T-helper 2 cell treated with Interferon-gamma antibody and Interleukin-4, amounts not matched to agents 5 μg/mL and 100 μg/mL, for 36 hours (primary cell): ENCODE data around the gene SINHCAF.
"Not testable (repeated sequence)": the region's sequence is repeated elsewhere in the genome, so short reads cannot be mapped to it uniquely, and the experiment has no call there.

Experiments
- DNase-seq: peaks from one replicate; pipeline ENCODE4 v3.0.0; 2021; ENCODE audit warnings: low spot score
- H3K27ac Mint-ChIP-seq: one replicate; pipeline ENCODE4 v1.8.0; 2021; ENCODE audit warnings: mild to moderate bottlenecking, mixed read lengths
- H3K27me3 Mint-ChIP-seq: one replicate; pipeline ENCODE4 v1.8.0; 2021; ENCODE audit warnings: low read depth, mixed read lengths
- H3K36me3 Mint-ChIP-seq: one replicate; pipeline ENCODE4 v1.8.0; 2021; ENCODE audit warnings: low read depth, mixed read lengths
- H3K4me1 Mint-ChIP-seq: one replicate; pipeline ENCODE4 v1.8.0; 2021; ENCODE audit warnings: low read depth, mixed read lengths
- H3K4me3 Mint-ChIP-seq: one replicate; pipeline ENCODE4 v1.8.0; 2022; ENCODE audit warnings: mild to moderate bottlenecking, moderate library complexity, mixed read lengths
- H3K9me3 Mint-ChIP-seq: one replicate; pipeline ENCODE4 v1.8.0; 2021; ENCODE audit warnings: mixed read lengths

The SINHCAF gene, protein sequence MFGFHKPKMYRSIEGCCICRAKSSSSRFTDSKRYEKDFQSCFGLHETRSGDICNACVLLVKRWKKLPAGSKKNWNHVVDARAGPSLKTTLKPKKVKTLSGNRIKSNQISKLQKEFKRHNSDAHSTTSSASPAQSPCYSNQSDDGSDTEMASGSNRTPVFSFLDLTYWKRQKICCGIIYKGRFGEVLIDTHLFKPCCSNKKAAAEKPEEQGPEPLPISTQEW

DNA sequence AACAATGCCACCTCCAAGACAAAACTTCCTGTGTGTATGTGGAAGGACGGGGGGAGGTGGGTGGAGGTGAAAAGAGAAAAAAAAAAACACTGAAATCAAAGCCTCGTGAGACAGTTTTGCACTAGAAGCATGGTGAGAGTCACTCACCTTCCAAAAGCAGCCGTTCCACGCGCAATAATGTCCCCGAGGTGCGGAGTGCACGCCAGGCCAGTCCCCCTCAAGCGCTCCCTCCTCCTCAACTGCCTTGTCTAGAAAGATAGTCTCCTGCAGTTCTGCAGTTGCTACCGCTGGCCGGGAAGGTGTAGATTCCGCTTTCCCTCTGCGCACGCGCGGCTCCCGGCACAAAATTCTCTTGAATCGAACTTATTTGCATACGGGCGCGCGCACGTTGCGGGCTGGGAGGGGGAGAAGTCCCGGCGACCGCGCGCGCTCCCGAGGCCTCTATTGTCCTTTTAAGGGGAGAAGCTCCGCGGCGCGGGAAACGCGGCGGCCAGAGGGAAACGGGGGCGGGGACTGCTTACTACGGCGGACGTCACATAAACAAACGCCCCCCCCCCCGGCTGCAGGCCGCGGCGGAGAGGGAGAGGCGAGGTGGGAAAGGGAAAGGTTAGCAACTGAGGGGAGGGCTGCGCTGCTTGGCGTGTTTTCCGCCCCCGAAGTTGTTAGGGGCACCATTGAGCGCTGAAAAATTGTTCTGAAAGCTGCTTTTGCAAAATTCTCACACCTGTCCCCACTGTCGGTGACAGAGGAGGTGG lies at the start of gene SINHCAF:
Gene SINHCAF, minus strand, starts transcription at position 274 of the 755 bp plus-strand sequence. CDS start 27,946 bp downstream, outside the sequence.
- Mint-ChIP-seq H3K9me3 (no peaks in the 10 kb centered on the region), H3K4me3 (peak within 1 kb of the TSS; percentile 94), H3K4me1 (peaks cover 25% of the 10 kb centered on the region), H3K27ac (peak within 1 kb of the TSS; percentile 96), H3K36me3 (peaks cover 6% of the 10 kb centered on the region), H3K27me3 (peaks cover 15% of the 10 kb centered on the region)
- peak; percentile 99 for DNase-seq

DNA sequence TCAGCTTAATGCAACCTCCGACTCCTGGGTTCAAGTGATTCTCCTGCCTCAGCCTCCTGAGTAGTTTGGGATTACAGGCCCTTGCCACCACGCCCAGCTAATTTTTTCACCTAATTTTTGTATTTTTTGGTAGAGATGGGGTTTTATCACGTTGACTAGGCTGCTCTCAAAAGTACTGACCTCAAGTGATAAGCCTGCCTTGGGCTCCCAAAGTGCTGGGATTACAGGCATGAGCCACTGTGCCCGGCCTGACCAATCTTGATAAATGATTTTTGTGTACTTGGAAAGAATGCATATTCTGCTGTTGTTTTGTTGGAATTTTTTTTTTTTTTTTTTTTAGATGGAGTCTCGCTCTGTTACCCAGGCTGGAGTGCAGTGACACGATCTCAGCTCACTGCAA lies 49.5 kb upstream of the SINHCAF start:
- H3K36me3 Mint-ChIP-seq, DNase-seq, H3K4me1 Mint-ChIP-seq, H3K4me3 Mint-ChIP-seq, H3K27me3 Mint-ChIP-seq, H3K9me3 Mint-ChIP-seq, H3K27ac Mint-ChIP-seq: not testable (repeated sequence)

DNA sequence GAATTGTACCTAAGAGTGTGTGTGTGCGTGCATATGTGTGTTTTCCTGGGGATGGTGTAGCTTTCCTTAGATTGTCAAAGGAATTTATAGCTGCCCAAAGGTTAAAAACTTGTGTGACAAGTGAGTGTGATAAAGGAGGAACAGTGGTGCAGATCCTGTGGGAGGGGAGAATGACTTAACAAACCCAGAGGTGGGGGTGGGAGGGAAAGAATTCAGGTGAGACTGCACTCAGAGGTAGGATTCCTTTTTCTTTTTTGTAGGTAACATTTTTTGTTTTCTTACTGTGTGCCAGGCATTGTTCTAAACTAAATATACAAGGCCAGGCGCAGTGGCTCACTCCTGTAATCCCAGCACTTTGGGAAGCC lies 45.3 kb upstream of the SINHCAF start:
- no peak overlapping the region for H3K27ac Mint-ChIP-seq
- no peaks in the 10 kb centered on the region for H3K4me1 Mint-ChIP-seq
- H3K27me3 Mint-ChIP-seq = peaks cover 2% of the 10 kb centered on the region
- H3K9me3 Mint-ChIP-seq = no peaks in the 10 kb centered on the region
- DNase-seq = no peak
- H3K4me3 Mint-ChIP-seq = no peak overlapping the region
- H3K36me3 Mint-ChIP-seq = no peaks in the 10 kb centered on the region

DNA sequence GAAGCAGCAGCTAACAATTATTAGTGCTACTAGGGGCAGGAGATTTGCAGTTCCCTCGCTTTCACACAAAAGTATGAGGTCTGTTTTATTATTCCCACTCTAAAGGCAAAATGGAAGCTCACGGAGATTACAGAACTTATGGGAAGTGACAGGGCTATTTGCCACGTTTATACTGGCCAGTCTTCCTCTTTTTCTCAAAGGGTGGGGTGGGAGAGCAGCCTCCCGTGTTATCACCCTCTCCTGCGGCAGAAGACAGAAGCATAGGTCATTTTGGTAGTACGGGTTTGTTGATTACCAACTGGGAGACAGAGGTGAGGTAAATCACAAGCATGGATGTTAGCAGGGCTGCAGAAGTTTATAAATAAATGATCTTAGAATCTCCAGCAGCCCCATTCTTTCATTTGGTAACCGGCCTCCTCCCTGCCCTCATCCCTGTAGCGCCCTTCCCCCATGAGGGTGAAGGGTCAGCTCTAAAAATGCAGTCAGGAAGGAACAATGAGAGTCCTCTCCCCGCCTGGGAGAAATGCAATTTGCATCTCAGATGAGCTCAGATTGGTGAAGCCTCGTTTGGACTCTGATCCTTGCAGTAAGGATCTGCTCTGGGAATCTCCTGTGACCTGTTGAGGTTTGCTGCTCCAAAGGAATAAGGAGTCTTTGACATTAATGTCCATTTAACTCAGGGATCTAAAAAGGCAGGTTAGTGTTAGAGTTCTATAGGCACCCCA lies 44.7 kb upstream of the SINHCAF start:
- H3K27me3 Mint-ChIP-seq = peaks cover 2% of the 10 kb centered on the region
- DNase-seq = no peak
- no peak overlapping the region for H3K4me3 Mint-ChIP-seq
- H3K27ac Mint-ChIP-seq = no peak overlapping the region
- H3K4me1 Mint-ChIP-seq = no peaks in the 10 kb centered on the region
- H3K36me3 Mint-ChIP-seq = no peaks in the 10 kb centered on the region
- no peaks in the 10 kb centered on the region for H3K9me3 Mint-ChIP-seq

DNA sequence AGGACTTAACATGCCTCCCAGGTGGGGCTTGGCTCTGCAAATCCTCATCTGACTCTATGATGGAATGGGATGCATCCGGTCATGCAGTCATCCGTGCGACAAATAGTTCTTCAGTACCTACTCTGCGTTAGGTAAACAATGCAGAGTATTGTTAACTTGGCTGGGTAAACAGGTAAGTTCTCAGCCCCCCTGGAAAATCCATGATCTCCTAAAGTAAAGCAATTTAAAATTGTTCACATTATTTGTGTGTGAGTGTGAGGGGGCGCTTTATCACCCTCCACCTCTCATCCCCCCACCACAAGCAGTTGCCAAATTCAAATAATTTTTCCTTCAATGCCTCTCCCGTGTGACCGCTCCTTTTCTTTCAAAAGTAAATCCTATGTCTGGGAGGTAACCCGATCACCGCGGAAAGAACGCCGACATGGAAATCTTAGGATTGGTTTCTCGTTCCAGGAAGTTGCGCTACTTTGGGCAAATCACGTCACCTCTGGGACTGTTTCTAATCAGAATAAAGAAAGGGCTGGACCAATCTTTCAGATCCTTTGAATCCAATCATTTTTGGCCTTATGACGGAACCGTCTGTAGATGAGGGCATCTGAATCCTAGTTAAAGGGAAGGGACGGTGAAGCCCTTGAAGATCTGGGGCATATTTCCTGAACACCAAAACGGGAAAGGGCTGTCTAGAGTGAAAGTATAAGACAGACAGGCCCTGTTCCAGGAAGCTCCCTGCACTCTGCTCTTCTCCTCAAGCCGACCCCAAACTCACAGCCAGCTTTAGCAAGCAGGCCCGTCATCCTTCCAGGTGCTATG lies 44.0 kb upstream of the SINHCAF start:
- Mint-ChIP-seq H3K4me1 (no peaks in the 10 kb centered on the region), H3K9me3 (no peaks in the 10 kb centered on the region), H3K4me3 (no peak overlapping the region), H3K36me3 (no peaks in the 10 kb centered on the region), H3K27ac (no peak overlapping the region), H3K27me3 (peaks cover 2% of the 10 kb centered on the region)
- no peak for DNase-seq

DNA sequence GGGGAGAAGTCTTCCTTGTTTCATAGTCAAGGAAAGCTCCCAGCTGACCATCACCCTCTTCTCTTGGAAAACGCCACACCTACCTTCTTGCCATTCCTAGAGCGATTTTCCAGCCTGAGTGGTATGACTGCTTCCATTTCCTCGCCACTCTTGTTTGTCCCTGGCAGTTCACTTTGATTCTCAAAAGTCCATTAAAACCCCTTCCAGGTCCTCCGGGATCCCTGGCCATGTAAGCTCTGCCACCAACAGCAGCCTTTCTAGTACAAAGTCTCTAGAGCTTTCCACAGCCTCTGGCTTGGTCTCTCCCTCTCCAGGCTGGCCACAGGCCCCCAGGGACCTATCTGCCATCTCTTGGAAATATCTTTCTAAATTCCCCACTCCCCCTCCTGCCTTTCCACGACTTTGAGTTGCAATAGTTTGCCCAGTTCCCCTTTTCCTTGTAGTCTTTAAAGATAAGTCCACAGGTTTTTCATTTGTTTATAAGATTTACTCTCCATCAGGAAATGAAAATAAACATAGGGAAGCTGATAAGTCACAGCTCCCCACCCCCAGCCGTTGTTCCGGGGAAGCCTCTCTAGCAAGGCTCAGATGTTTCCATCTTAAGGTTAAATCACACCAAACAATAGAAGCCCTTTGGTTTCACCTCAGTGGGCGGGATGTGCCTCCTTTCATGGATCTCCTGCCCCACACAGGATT lies 42.9 kb upstream of the SINHCAF start:
- peaks cover 2% of the 10 kb centered on the region for H3K27me3 Mint-ChIP-seq
- DNase-seq = no peak
- H3K27ac Mint-ChIP-seq = no peak overlapping the region
- H3K4me1 Mint-ChIP-seq = no peaks in the 10 kb centered on the region
- no peaks in the 10 kb centered on the region for H3K36me3 Mint-ChIP-seq
- no peak overlapping the region for H3K4me3 Mint-ChIP-seq
- H3K9me3 Mint-ChIP-seq = no peaks in the 10 kb centered on the region

DNA sequence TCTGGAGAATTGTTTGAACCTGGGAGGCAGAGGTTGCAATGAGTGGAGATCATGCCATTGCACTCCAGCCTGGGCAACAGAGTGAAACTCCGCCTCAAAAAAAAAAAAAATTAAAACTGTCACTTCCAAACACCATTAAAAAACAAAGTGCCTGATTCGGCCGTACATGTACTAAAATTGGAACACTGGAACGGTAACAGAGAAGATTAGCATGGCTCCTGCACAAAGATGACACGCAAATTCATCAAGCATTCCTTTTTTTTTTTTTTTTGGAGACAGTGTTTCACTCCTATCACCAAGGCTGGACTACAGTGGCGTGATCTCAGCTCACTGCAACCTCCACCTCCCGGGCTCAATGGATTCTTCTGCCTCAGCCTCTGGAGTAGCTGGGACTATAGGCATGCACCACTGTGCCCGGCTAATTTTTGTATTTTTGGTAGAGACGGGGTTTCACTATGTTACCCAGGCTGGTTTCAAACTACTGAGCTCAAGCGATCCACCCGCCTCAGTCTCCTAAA lies 40.2 kb upstream of the SINHCAF start:
- peaks cover 2% of the 10 kb centered on the region for H3K27me3 Mint-ChIP-seq
- no peak overlapping the region for H3K4me3 Mint-ChIP-seq
- H3K4me1 Mint-ChIP-seq = peaks cover 21% of the 10 kb centered on the region
- no peak overlapping the region for H3K27ac Mint-ChIP-seq
- no peaks in the 10 kb centered on the region for H3K36me3 Mint-ChIP-seq
- no peak for DNase-seq
- H3K9me3 Mint-ChIP-seq = no peaks in the 10 kb centered on the region

DNA sequence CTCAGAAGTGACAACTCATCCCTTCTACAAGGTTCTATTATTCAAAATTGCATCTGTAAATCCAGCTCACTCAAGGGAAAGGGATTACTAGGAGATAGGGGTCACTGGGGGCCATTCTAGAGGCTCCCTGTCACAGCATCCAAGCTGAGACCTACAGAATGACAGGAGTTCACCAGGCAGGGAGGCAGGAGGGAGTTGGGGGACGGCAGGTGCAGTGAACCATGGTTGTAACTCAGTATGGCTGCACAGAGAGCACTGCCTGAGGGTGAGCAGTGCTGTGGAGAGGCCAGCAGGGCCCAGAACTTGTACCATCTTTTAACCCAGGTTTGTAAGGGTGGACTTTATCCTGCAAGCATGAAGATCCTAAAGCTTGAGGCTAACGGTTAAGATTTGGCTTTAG lies 37.9 kb upstream of the SINHCAF start:
- H3K27ac Mint-ChIP-seq = peak overlapping the region; percentile 93

DNA sequence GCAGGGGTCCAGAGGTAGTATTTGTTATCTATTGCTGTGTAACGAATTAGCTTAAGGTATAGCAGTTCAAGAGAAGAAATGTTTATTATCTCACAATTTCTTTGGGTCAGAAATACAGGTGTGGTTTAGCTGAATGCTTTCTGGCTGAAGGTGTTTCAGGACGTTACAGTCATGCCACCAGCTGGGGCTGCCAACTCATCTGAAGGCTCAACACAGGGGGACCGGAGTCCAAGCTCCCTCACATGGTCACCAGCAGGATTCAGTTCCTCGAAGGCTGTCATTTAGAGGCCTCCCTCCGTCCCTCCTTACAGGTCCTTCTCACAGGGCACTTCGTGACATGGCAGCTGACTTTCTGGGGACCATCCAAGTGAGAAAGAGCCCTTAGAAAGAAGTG lies 37.5 kb upstream of the SINHCAF start:
- Mint-ChIP-seq H3K4me3 (peak overlapping the region; percentile 79), H3K27me3 (no peaks in the 10 kb centered on the region), H3K36me3 (no peaks in the 10 kb centered on the region), H3K4me1 (peaks cover 21% of the 10 kb centered on the region), H3K27ac (peak overlapping the region; percentile 93), H3K9me3 (no peaks in the 10 kb centered on the region)
- DNase-seq = no peak

More for the DNA sequence above, 37.9 kb upstream of the SINHCAF start:
- Mint-ChIP-seq H3K4me1 (peaks cover 21% of the 10 kb centered on the region), H3K4me3 (peak overlapping the region; percentile 79), H3K9me3 (no peaks in the 10 kb centered on the region), H3K27me3 (peaks cover under 1% of the 10 kb centered on the region), H3K36me3 (no peaks in the 10 kb centered on the region)
- no peak for DNase-seq

DNA sequence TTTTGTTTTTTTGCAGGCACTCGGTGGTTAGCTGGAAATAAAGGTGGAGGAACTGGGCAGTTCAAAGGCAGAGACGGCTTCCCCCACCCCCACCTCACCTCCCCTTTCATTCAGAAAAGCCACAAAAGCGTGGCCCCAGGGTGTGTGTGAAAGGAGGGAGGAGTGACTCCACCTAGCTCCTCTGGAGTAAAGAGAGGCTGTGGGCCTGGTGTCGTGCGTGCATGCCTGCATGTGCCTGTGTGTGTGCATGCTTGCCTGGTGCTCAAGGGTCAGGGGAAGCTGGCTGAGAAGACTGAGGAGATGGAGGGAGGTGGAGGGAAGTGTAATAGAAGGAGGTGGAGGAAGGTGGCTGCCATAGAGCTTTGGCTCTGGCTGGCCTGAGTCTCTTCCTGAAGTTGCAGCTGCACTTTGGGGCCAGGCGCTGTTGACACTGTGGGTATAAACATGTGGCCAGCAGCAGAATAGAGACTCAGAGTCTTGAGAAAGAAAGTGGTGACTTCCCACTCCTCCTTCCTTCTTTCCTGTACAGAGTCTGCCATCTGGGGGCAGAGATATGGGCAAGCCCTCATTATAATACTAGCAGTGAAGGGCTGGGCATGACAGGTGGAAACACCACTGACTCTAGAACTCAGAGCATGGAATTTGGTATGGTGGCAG lies 36.9 kb upstream of the SINHCAF start:
- Mint-ChIP-seq H3K4me1 (peaks cover 21% of the 10 kb centered on the region), H3K36me3 (no peaks in the 10 kb centered on the region), H3K4me3 (peak overlapping the region; percentile 79), H3K27me3 (no peaks in the 10 kb centered on the region), H3K9me3 (no peaks in the 10 kb centered on the region), H3K27ac (peak overlapping the region; percentile 93)
- peak; percentile 14 for DNase-seq

DNA sequence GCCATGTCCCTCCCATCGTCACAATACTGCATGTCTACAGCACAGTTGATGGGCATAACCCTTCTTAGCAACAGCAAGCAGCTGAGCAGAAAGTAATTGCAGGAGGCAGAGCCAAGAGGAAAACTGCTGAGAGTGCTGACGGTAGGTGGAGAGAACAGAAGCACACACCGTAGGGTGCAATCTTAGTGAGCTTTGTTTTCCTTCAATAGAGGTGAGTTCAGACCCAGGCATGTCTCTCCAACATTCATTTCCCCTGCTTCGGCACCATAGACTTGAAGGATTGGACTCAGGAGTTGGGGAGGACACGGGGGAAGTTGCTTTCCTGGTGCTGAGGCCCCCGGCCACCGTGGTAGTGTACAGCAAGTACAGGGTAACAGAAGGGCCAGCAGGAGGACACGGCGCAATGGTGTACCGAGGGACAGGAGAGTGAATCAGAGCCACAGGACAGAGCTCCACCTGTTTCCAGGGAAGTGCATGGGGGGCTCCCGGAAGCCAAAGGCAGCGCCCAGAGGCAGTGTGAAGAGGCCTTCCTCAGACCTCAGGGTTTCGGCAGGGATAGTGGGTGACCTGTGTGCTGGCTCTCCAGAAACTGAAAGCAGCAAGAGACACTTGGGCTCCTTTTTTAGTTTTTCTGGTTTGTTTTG lies 36.3 kb upstream of the SINHCAF start:
- peak; percentile 7 for DNase-seq
- Mint-ChIP-seq H3K9me3 (no peaks in the 10 kb centered on the region), H3K36me3 (no peaks in the 10 kb centered on the region), H3K4me3 (peak overlapping the region; percentile 79), H3K27me3 (no peaks in the 10 kb centered on the region), H3K27ac (peak overlapping the region; percentile 93), H3K4me1 (peaks cover 21% of the 10 kb centered on the region)

DNA sequence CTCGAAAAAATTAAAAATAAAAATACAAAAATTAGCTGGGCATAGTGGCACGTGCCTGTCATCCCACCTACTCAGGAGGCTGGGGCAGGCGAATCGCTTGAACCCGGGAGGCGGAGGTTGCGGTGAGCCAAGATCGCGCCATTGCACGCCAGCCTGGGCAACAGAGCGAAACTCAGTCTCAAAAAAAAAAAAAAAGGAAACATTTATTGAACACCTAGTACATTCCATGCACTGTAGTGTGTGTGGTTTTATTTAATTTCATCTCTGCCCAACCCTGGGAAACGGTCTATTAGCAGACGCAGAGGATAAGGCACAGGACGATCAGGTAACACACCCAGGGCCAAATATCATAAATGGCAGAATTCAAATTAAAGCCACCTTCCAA lies 35.8 kb upstream of the SINHCAF start:
- no peaks in the 10 kb centered on the region for H3K27me3 Mint-ChIP-seq
- H3K27ac Mint-ChIP-seq = peak overlapping the region; percentile 93
- no peak overlapping the region for H3K4me3 Mint-ChIP-seq
- H3K36me3 Mint-ChIP-seq = no peaks in the 10 kb centered on the region
- H3K4me1 Mint-ChIP-seq = peaks cover 21% of the 10 kb centered on the region
- H3K9me3 Mint-ChIP-seq = no peaks in the 10 kb centered on the region
- DNase-seq = no peak
